Measurements from ENCODE around the gene WNT8A. TPM values are rescaled to one million over a fixed set of nuclear protein-coding genes. Genes with fewer than 3 reads are reported as not detected.
A peak's percentile ranks its signal among the peaks of the same experiment; 100 is the strongest.
"Not testable (repeated sequence)": the region's sequence is repeated elsewhere in the genome, so short reads cannot be mapped to it uniquely, and the experiment has no call there.

The WNT8A gene
- total RNA-seq, 1 donor from 2014 or later = not detected

GRCh38 chr5:138051441-138052296 is 32.2 kb upstream of the WNT8A start:
- no peaks in the 10 kb centered on the region for H3K79me2 ChIP-seq (ENCODE audit: insufficient read depth, low read length)
- DNase-seq (ENCODE audit: low read depth) (peak; percentile 52), FAIRE-seq (no peak)
- H3K36me3 ChIP-seq (ENCODE audit: insufficient read depth, low read length) = no peaks in the 10 kb centered on the region
- H3K27me3 ChIP-seq (ENCODE audit: insufficient read depth, low read length) = peaks cover 6% of the 10 kb centered on the region
- no peak overlapping the region for H2AFZ ChIP-seq (ENCODE audit: low read depth, low read length)
- H3K4me3 ChIP-seq (ENCODE audit: insufficient read depth, low read depth, low read length) = no peak overlapping the region
- H3K4me2 ChIP-seq (ENCODE audit: low read length) = no peak overlapping the region
- H3K4me1 ChIP-seq (ENCODE audit: insufficient read depth, low read length) = no peaks in the 10 kb centered on the region
- Mint-ChIP-seq H3K36me3 (ENCODE audit: low read depth, unreplicated experiment) (no peaks in the 10 kb centered on the region), H3K27me3 (ENCODE audit: low read depth, unreplicated experiment) (peaks cover 2% of the 10 kb centered on the region), H3K4me1 (ENCODE audit: low read depth, unreplicated experiment) (no peaks in the 10 kb centered on the region), H3K9me3 (ENCODE audit: unreplicated experiment) (no peaks in the 10 kb centered on the region), H3K27ac (ENCODE audit: unreplicated experiment) (no peak overlapping the region), H3K4me3 (ENCODE audit: unreplicated experiment) (no peak overlapping the region)
- H3K9ac ChIP-seq (ENCODE audit: low read length) = no peak overlapping the region
- TF ChIP-seq, protein P1, sequence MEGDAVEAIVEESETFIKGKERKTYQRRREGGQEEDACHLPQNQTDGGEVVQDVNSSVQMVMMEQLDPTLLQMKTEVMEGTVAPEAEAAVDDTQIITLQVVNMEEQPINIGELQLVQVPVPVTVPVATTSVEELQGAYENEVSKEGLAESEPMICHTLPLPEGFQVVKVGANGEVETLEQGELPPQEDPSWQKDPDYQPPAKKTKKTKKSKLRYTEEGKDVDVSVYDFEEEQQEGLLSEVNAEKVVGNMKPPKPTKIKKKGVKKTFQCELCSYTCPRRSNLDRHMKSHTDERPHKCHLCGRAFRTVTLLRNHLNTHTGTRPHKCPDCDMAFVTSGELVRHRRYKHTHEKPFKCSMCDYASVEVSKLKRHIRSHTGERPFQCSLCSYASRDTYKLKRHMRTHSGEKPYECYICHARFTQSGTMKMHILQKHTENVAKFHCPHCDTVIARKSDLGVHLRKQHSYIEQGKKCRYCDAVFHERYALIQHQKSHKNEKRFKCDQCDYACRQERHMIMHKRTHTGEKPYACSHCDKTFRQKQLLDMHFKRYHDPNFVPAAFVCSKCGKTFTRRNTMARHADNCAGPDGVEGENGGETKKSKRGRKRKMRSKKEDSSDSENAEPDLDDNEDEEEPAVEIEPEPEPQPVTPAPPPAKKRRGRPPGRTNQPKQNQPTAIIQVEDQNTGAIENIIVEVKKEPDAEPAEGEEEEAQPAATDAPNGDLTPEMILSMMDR (IDR thresholded peaks at IDR 0.05; ENCODE audit: insufficient read depth, low read depth, low read length) = no peak
- no peak for TF ChIP-seq EZH2 (IDR thresholded peaks at IDR 0.05; ENCODE audit: insufficient read depth, low read length)
- H4K20me1 ChIP-seq (ENCODE audit: insufficient read depth, low read length) = no peaks in the 10 kb centered on the region
- no peaks in the 10 kb centered on the region for H3K9me3 ChIP-seq (ENCODE audit: insufficient read depth, low read depth, low read length)
- H3K27ac ChIP-seq (ENCODE audit: low read depth, low read length) = no peak overlapping the region

- H3K4me1 Mint-ChIP-seq (ENCODE audit: low read depth, unreplicated experiment); H3K27me3 ChIP-seq (ENCODE audit: insufficient read depth, low read length); H3K9me3 ChIP-seq (ENCODE audit: insufficient read depth, low read depth, low read length); H2AFZ ChIP-seq (ENCODE audit: low read depth, low read length); H3K9ac ChIP-seq (ENCODE audit: low read length); H3K4me3 Mint-ChIP-seq (ENCODE audit: unreplicated experiment); DNase-seq (ENCODE audit: low read depth); H3K4me3 ChIP-seq (ENCODE audit: insufficient read depth, low read depth, low read length); H3K27ac Mint-ChIP-seq (ENCODE audit: unreplicated experiment); H3K36me3 ChIP-seq (ENCODE audit: insufficient read depth, low read length); H3K79me2 ChIP-seq (ENCODE audit: insufficient read depth, low read length); FAIRE-seq; H3K27ac ChIP-seq (ENCODE audit: low read depth, low read length); H4K20me1 ChIP-seq (ENCODE audit: insufficient read depth, low read length); H3K4me2 ChIP-seq (ENCODE audit: low read length); H3K36me3 Mint-ChIP-seq (ENCODE audit: low read depth, unreplicated experiment); H3K4me1 ChIP-seq (ENCODE audit: insufficient read depth, low read length); H3K9me3 Mint-ChIP-seq (ENCODE audit: unreplicated experiment); H3K27me3 Mint-ChIP-seq (ENCODE audit: low read depth, unreplicated experiment): not testable (repeated sequence)
Measured at GRCh38 chr5:138052718-138053117, 31.1 kb upstream of the WNT8A start.

DNA sequence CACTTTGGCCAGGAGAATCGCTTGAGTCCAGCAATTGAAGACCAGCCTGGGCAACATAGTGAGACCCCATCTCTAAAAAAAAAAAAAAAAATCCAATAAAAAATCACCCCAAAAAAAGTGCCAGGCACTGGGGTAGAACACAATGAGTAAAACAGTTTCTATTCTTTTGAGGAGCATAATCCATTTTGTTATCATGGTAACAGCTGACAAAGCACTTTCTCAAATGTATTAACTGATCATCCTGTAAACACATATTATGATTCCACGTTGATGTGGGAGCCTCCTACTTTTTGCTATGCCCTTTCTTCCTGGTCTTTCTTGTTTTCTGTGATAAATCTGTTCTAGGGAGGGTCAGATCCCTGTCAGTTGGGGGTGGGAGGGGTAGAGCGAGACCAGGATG is 30.3 kb upstream of the WNT8A start:
- no peak overlapping the region for H3K27ac ChIP-seq (ENCODE audit: low read depth, low read length)
- H3K27me3 ChIP-seq (ENCODE audit: insufficient read depth, low read length) = peaks cover 6% of the 10 kb centered on the region
- no peaks in the 10 kb centered on the region for H3K79me2 ChIP-seq (ENCODE audit: insufficient read depth, low read length)
- Mint-ChIP-seq H3K9me3 (ENCODE audit: unreplicated experiment) (no peaks in the 10 kb centered on the region), H3K27ac (ENCODE audit: unreplicated experiment) (no peak overlapping the region), H3K4me3 (ENCODE audit: unreplicated experiment) (no peak overlapping the region), H3K36me3 (ENCODE audit: low read depth, unreplicated experiment) (no peaks in the 10 kb centered on the region), H3K27me3 (ENCODE audit: low read depth, unreplicated experiment) (peaks cover 2% of the 10 kb centered on the region), H3K4me1 (ENCODE audit: low read depth, unreplicated experiment) (no peaks in the 10 kb centered on the region)
- H3K4me2 ChIP-seq (ENCODE audit: low read length) = no peak overlapping the region
- no peaks in the 10 kb centered on the region for H3K9me3 ChIP-seq (ENCODE audit: insufficient read depth, low read depth, low read length)
- H3K36me3 ChIP-seq (ENCODE audit: insufficient read depth, low read length) = no peaks in the 10 kb centered on the region
- H3K9ac ChIP-seq (ENCODE audit: low read length) = no peak overlapping the region
- no peaks in the 10 kb centered on the region for H4K20me1 ChIP-seq (ENCODE audit: insufficient read depth, low read length)
- H2AFZ ChIP-seq (ENCODE audit: low read depth, low read length) = no peak overlapping the region
- H3K4me1 ChIP-seq (ENCODE audit: insufficient read depth, low read length) = no peaks in the 10 kb centered on the region
- H3K4me3 ChIP-seq (ENCODE audit: insufficient read depth, low read depth, low read length) = no peak overlapping the region
- no peak for TF ChIP-seq EZH2 (IDR thresholded peaks at IDR 0.05; ENCODE audit: insufficient read depth, low read length)
- TF ChIP-seq, protein P1 (IDR thresholded peaks at IDR 0.05; ENCODE audit: insufficient read depth, low read depth, low read length) = no peak
- DNase-seq (ENCODE audit: low read depth) (no peak), FAIRE-seq (no peak)
